ENCODE results near the gene TSTD1.

GRCh38 chr1:161048949-161049722 is 10.4 kb upstream of the TSTD1 start:
- TF ChIP-seq CTCF (conservative IDR thresholded peaks at IDR 0.05 in 1 of 2, IDR thresholded peaks at IDR 0.05 in 1 of 2; ENCODE audit: low read depth in 1 of 2, low read length in 2 of 2) (no peak), EZH2 (IDR thresholded peaks at IDR 0.05; ENCODE audit: low read length, missing control alignments) (no peak)
